GM12892 (cell line): ENCODE measurements around the gene ABCC9.

Experiments
- POLR2AphosphoS5 ChIP-seq: IDR thresholded peaks from 2 replicates; pipeline ENCODE4 v1.6.1; 2011; ENCODE audit warnings: low read depth, low read length, control low read depth
- TAF1 ChIP-seq: IDR thresholded peaks from 2 replicates; pipeline ENCODE4 v1.6.1; 2011; ENCODE audit warnings: low read depth, mild to moderate bottlenecking, control low read depth, low read length, borderline replicate concordance

- TF ChIP-seq POLR2AphosphoS5: no peak
- TF ChIP-seq TAF1: no peak
Observed at GRCh38 chr12:21766403-21766802, 174.8 kb downstream of the ABCC9 start.
